K562 (cell line): ENCODE data around the gene SND1. TPM values are rescaled to one million over a fixed set of nuclear protein-coding genes. Genes with fewer than 3 reads are reported as not detected.

ENCODE experiments used
- ATAC-seq: fragments of 200-7000 bp; cut with Tn5 transposase; 3 replicates; pipeline ENCODE4 v1.9.1; 2020; ENCODE audit warnings: moderate library complexity
- BruUV-seq: library from RNA; stranded (reverse); fragments of 400-500 nt; replicated peaks from 2 replicates; lab custom pipeline; 2021; lab: Mats Ljungman, UMichigan
- CTCF ChIA-PET: fragments of 300-600 bp; formaldehyde crosslinking; extraction: SDS; loops from one replicate; lab custom pipeline; 2021; ENCODE audit warnings: low intra/inter-chr PET ratio; lab: Yijun Ruan, JAX
- POLR2A ChIA-PET: fragments of 300-600, 350-650 bp; sonication (Branson Sonifier 250); formaldehyde crosslinking; extraction: SDS; loops from one replicate; lab custom pipeline; 2021; ENCODE audit warnings: antibody characterized with exemption, inconsistent platforms; lab: Yijun Ruan, JAX
- DNase-seq, 4 experiments: peaks; one replicate each; pipeline versions ENCODE4 v3.0.0 to v3.0.0-alpha.2; 2011 to 2018; ENCODE audit warnings: low spot score in 3 of 4, mixed read lengths in 3 of 4; ENCODE audit errors: extremely low read depth in 1 of 4
- FAIRE-seq: peaks from 2 replicates; lab custom pipeline; 2011; peaks lifted over from hg19 to GRCh38; lab: Jason Lieb, UNC
- H2AFZ ChIP-seq: 2 replicates; pipeline ENCODE4 v1.6.0; 2011; ENCODE audit warnings: low read depth, low read length, control low read depth, inconsistent platforms
- H3K27ac ChIP-seq: fragments of 200-600 bp; 3 replicates; pipeline ENCODE4 v1.8.0; 2011; ENCODE audit warnings: low read depth, mild to moderate bottlenecking, control low read depth, inconsistent platforms, low read length, moderate library complexity, mixed read lengths; ENCODE audit errors: extremely low read depth
- H3K27me3 ChIP-seq, 2 experiments: fragments of 300-600 bp in 1 of 2; 2 replicates in 1 of 2; 3 replicates in 1 of 2; pipeline versions ENCODE4 v1.6.0 to v1.8.0; 2011; ENCODE audit warnings: inconsistent platforms in 2 of 2, low read length in 2 of 2, mild to moderate bottlenecking in 1 of 2, mixed read lengths in 1 of 2, moderate library complexity in 1 of 2; ENCODE audit not compliant: control insufficient read depth in 2 of 2, insufficient read depth in 2 of 2
- H3K36me3 ChIP-seq: fragments of 300-600 bp; 3 replicates; pipeline ENCODE4 v1.8.0; 2011; ENCODE audit warnings: mild to moderate bottlenecking, low read length, inconsistent platforms; ENCODE audit not compliant: control insufficient read depth, insufficient read depth
- H3K4me1 ChIP-seq, 2 experiments: fragments of 200-600 bp in 1 of 2; replicated peaks in 1 of 2; 2 replicates in 1 of 2; 3 replicates in 1 of 2; pipeline versions ENCODE4 v1.5.1 to v1.8.0; 2011; ENCODE audit warnings: inconsistent platforms in 2 of 2, low read length in 2 of 2, mild to moderate bottlenecking in 1 of 2, mixed read lengths in 1 of 2, moderate library complexity in 1 of 2; ENCODE audit not compliant: control insufficient read depth in 2 of 2, insufficient read depth in 2 of 2
- H3K4me2 ChIP-seq: 2 replicates; pipeline ENCODE4 v1.6.1; 2011; ENCODE audit warnings: low read length, control low read depth, inconsistent platforms, mixed read lengths; ENCODE audit not compliant: insufficient read depth
- H3K4me3 ChIP-seq: fragments of 200-600 bp; sonication (generic), shearing (Covaris generic); 2 replicates; pipeline ENCODE4 v1.5.1; 2016; ENCODE audit warnings: control low read depth, inconsistent platforms
- H3K79me2 ChIP-seq: fragments of 200-600 bp; 3 replicates; pipeline ENCODE4 v1.8.0; 2011; ENCODE audit warnings: low read length, inconsistent platforms; ENCODE audit not compliant: control insufficient read depth, insufficient read depth
- H3K9ac ChIP-seq, 2 experiments: 2 replicates each; pipeline versions ENCODE4 v1.6.0 to v1.6.1; 2011; ENCODE audit warnings: low read depth in 2 of 2, low read length in 2 of 2, control low read depth in 1 of 2, inconsistent platforms in 1 of 2, mild to moderate bottlenecking in 1 of 2, mixed read lengths in 1 of 2; ENCODE audit not compliant: insufficient read depth in 1 of 2
- H3K9me1 ChIP-seq: one replicate; pipeline ENCODE4 v1.6.0; 2011; ENCODE audit warnings: inconsistent platforms, mild to moderate bottlenecking, low read length, moderate library complexity; ENCODE audit not compliant: control insufficient read depth, insufficient read depth
- H3K9me3 ChIP-seq: replicated peaks from 2 replicates; pipeline ENCODE4 v1.5.1; 2011; ENCODE audit warnings: low read depth, low read length, inconsistent platforms; ENCODE audit not compliant: control insufficient read depth, insufficient read depth
- H4K20me1 ChIP-seq: replicated peaks from 2 replicates; pipeline ENCODE4 v1.6.1; 2011; ENCODE audit warnings: low read length, inconsistent platforms, mixed read lengths; ENCODE audit not compliant: control insufficient read depth, insufficient read depth
- BRF1 ChIP-seq: IDR thresholded peaks from 3 replicates; pipeline ENCODE4 v1.6.1; 2011; ENCODE audit warnings: borderline replicate concordance, mild to moderate bottlenecking; ENCODE audit not compliant: insufficient read length; ENCODE audit errors: extremely low read depth
- DNMT1 ChIP-seq: fragments of 450-650 bp; IDR thresholded peaks from 2 replicates; pipeline ENCODE4 v1.6.1; 2016; ENCODE audit warnings: antibody characterized with exemption, mild to moderate bottlenecking
- FIP1L1 ChIP-seq: fragments of 200-400 bp; formaldehyde crosslinking; IDR thresholded peaks from 2 replicates; pipeline ENCODE4 v1.6.1; 2018; ENCODE audit warnings: mild to moderate bottlenecking, low read depth, low read length; ENCODE audit not compliant: poor library complexity, severe bottlenecking
- KLF1 ChIP-seq: fragments of 450-650 bp; IDR thresholded peaks from 2 replicates; pipeline ENCODE4 v1.6.1; 2016; ENCODE audit warnings: missing genetic modification characterization, missing compliant biosample characterization
- NFIC ChIP-seq: fragments of 450-650 bp; IDR thresholded peaks from 2 replicates; pipeline ENCODE4 v1.6.1; 2017; ENCODE audit warnings: mild to moderate bottlenecking, inconsistent platforms
- WGBS: fragments of 100-300 bp; shearing (Covaris generic); methylation state at CpG from one replicate; pipeline ENCODE4 v1.1.6; 2016; ENCODE audit warnings: low coverage, mixed read lengths; ENCODE audit not compliant: insufficient coverage; ENCODE audit errors: missing lambda C conversion rate; 5-methylcytosine and 5-hydroxymethylcytosine counted together
- in situ Hi-C: fragments of 300-500 bp; cut with MboI; formaldehyde crosslinking; loops from 4 replicates; pipeline ENCODE4 v1.15.0; 2018; ENCODE audit warnings: inconsistent platforms, mixed read lengths
- intact Hi-C: fragments of 100-400 bp; cut with micrococcal nuclease; formaldehyde crosslinking; loops from 2 replicates; pipeline ENCODE4 v1.14.2; 2022
- polyA plus RNA-seq, 8 experiments: library from polyadenylated mRNA; depleted of rRNA in 4 of 8; stranded (reverse) in 5 of 8; unstranded in 3 of 8; fragments of >200 nt; fragmentation: Nextera tagmentation in 2 of 8; fragmentation: Illumina TruSeq in 1 of 8; extraction: Ambion mirVana in 2 of 8; extraction: Trizol in 1 of 8; gene quantifications; 2 replicates each; pipeline versions ENCODE4 v1.2.1 to v1.2.3, GENCODE V29; 2011 to 2014; ENCODE audit warnings: inconsistent platforms in 1 of 8, missing spikeins in 1 of 8
- total RNA-seq, 7 experiments: library from RNA; depleted of rRNA in 6 of 7; stranded (reverse); fragments of >200 nt in 6 of 7; fragmentation: Illumina TruSeq in 2 of 7; extraction: Trizol in 2 of 7; gene quantifications; 2 replicates each; pipeline versions ENCODE4 v1.2.1 to v1.2.3, GENCODE V29; 2011 to 2021; ENCODE audit warnings: low replicate concordance in 1 of 7
- TF ChIP-seq, protein P1 (sequence below): fragments of 450-650 bp; formaldehyde crosslinking; conservative IDR thresholded peaks from 2 replicates; pipeline ENCODE4 v1.4.0; 2022; ENCODE audit warnings: mild to moderate bottlenecking, missing genetic modification characterization

SND1 gene
- total and polyA plus RNA-seq, 9 of the 15 experiments (the other 6 are each of a cell fraction or from before 2014, with no cell fraction given) = 46.5 to 307 (median 191) TPM

DNA sequence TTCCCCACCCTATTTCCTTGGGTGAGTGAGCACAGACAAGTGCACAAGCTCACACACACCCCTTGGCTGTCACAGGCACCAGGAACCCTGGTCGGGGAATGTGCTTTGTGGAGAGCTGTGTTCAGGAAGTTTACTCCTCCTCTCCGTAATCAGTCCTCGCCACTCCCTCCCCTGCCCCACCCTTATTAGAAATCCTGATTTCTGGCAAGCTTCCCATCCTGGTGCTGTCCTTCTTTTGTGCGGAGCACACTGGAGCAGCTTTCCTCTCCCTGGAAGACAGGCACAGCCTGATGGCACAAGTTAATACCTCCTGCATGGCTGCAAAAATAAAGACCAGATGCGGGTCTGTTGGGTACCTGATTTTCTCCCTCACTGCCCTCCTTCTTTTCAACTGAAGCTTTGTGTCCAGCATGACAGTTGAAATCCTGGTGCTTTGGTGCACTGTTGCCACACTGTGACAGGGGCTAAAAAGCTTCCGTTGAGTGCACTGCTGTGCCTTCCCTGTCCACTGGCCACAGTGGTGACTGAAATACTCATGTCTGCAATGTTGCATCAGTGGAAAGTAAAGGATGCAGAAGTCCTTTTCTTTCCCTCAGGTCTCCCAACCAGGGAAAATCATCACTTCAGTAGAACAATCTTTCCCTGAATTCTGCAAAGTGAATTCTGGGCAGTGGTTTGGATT, 324.2 kb downstream of the SND1 start:
- ChIA-PET CTCF (no interaction called here), POLR2A (interaction anchor here (0.6 kb wide), 1 partner anchor 95 kb away, joined by 3 read pairs; no protein-coding TSS in a partner anchor)
- Histone ChIP-seq H4K20me1 (no peaks in the 10 kb centered on the region), H3K9ac (no peak overlapping the region), H3K4me1 (no peaks in the 10 kb centered on the region), H3K4me2 (no peak overlapping the region), H3K9me1 (no peaks in the 10 kb centered on the region), H3K9me3 (peaks cover 8% of the 10 kb centered on the region; the same call in 1 of the 2 replicates), H3K36me3 (peaks cover 41% of the 10 kb centered on the region), H3K27me3 (no peaks in the 10 kb centered on the region), H2AFZ (no peak overlapping the region), H3K27ac (no peak overlapping the region), H3K4me3 (no peak overlapping the region), H3K79me2 (no peaks in the 10 kb centered on the region)
- in situ Hi-C loops = no loop called here
- DNase-seq (no peak), ATAC-seq (no peak), FAIRE-seq (no peak)
- intact Hi-C loops = no loop called here
- BruUV-seq = no TSS peak
- TF ChIP-seq NFIC = peak; percentile 14; the same call in 1 of the 2 replicates
- TF ChIP-seq KLF1 (tag) = no peak
- TF ChIP-seq, protein P1, sequence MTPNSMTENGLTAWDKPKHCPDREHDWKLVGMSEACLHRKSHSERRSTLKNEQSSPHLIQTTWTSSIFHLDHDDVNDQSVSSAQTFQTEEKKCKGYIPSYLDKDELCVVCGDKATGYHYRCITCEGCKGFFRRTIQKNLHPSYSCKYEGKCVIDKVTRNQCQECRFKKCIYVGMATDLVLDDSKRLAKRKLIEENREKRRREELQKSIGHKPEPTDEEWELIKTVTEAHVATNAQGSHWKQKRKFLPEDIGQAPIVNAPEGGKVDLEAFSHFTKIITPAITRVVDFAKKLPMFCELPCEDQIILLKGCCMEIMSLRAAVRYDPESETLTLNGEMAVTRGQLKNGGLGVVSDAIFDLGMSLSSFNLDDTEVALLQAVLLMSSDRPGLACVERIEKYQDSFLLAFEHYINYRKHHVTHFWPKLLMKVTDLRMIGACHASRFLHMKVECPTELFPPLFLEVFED (CRISPR knock-in tag) = no peak
- TF ChIP-seq FIP1L1 = no peak
- TF ChIP-seq DNMT1 = no peak
- TF ChIP-seq BRF1 = no peak
- 90% methylated on average over 6 of the region's 6 CpGs for WGBS
